ENCODE measurements around the gene TMUB1.

DNA sequence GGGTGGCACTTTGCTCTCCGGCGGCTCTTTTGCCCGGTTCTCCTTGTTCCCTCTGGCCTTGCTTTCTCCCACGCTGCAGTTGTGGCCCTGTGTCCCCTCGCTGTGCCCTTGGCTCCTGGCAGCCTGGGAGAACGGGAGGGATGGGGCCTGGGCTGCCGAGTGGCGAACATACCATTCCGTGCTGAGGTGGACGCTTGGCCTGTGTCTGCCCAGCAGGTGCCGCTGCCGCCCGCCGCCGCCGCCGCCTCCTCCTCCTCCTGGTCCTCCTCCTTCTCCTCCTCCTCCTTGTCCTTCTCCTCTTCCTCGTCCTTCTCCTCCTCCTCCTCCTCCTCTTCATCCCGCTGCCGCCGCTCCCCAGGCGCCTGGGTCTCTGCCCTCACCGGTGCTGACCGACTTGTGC lies 39.0 kb upstream of the TMUB1 start:
- TF ChIP-seq GATA2 (IDR thresholded peaks at IDR 0.05; ENCODE audit: low read depth, low read length) (no peak), GATA3 (IDR thresholded peaks at IDR 0.05; ENCODE audit: low read depth, low read length) (no peak)
